TTC549 (cell line): ENCODE results near the gene ETFBKMT.
"Not testable (repeated sequence)": the region's sequence is repeated elsewhere in the genome, so short reads cannot be mapped to it uniquely, and the experiment has no call there.

ENCODE experiments used
- FAIRE-seq: peaks from 2 replicates; lab custom pipeline; 2012; peaks lifted over from hg19 to GRCh38; lab: Jason Lieb, UNC

ETFBKMT gene

DNA sequence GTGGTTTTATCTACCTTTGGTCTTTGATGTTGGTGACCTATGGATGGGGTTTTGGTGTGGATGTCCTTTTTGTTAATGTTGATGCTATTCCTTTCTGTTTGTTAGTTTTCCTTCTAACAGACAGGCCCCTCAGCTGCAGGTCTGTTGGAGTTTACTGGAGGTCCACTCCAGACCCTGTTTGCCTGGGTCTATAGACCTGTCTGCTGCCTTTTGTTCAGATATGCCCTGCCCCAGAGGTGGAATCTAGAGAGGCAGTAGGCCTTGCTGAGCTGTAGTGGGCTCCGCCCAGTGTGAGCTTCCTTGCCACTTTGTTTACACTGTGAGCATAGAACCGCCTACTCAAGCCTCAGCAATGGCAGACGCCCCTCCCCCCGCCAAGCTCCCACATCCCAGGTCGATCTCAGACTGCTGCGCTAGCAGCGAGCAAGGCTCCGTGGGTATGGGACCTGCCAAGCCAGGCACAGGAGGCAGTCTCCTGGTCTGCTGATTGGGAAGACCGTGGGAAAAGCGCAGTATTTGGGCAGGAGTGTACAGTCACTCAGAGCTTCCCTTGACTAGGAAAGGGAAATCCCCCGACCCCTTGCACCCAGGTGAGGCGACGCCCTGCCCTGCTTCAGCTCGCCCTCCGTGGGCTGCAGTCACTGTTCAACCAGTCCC, 59.2 kb downstream of the ETFBKMT start:
- not testable (repeated sequence) for FAIRE-seq

DNA sequence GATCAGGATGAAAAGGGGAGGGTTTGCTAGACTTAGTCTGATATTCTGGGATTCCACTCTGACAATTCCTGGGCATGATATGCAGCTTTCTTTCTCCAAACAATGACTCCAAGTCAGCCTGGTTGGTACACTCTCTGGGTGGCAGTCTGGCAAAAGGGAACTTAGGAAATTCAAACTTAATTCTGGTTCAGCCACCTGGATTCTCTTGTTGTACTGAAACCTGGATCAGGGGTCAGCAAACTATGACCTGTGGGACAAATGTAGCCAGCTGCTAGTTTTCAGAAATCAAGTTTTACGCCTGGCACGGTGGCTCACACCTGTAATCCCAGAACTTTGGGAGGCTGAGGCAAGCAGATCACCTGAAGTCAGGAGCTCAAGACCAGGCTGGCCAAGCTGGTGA, 63.1 kb downstream of the ETFBKMT start:
- FAIRE-seq: no peak
